ENCODE measurements around the gene ATP6V0D1. TPM values are rescaled to one million over a fixed set of nuclear protein-coding genes. Genes with fewer than 3 reads are reported as not detected.

The ATP6V0D1 gene
- total RNA-seq, 3 donors from 2014 or later: 152 to 253 (median 228) TPM

DNA sequence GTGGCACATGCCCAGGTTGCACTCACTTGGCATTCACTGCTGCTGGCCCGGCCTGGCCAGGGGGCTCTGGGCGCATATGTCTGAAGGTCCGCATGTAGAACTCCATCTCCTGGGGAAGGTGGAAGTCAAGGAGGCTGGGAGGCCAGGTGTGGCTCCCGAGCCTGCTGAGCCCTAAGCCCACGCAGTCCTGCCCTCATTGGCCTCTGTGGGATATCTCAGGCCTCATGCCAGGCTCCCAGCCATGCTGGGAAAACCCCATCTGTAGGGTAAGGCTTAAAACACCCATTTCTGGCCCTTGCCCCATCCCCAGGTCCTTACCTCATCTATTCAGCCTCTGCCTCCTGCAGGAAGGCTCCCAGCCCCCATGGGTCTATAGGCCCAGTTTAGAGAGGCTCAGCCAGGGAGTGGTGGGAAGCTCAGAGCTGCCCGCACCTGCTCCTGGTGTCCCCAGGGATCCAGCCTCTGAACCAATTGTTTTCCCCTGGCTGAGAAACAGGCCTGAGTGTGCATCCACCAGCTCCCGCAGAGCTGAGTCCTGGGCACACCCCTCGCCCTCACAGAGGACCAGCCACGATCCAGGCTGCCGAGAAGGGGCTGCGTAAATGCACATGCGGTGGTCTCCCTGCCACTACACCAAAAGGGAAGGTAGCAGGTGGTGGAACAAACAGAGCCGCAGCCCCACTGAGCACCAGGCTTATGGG, 85.3 kb downstream of the ATP6V0D1 start:
- Histone ChIP-seq H3K4me3 (no peak overlapping the region), H3K36me3 (ENCODE audit: low read depth) (no peaks in the 10 kb centered on the region), H3K4me1 (ENCODE audit: low read depth) (peaks cover 40% of the 10 kb centered on the region), H3K9me3 (no peaks in the 10 kb centered on the region)
- peak in 1 of 3 donors; percentile 51 for DNase-seq
- intact Hi-C loops (cut with DNase I, micrococcal nuclease): no loop called here
- TF ChIP-seq, protein P1, sequence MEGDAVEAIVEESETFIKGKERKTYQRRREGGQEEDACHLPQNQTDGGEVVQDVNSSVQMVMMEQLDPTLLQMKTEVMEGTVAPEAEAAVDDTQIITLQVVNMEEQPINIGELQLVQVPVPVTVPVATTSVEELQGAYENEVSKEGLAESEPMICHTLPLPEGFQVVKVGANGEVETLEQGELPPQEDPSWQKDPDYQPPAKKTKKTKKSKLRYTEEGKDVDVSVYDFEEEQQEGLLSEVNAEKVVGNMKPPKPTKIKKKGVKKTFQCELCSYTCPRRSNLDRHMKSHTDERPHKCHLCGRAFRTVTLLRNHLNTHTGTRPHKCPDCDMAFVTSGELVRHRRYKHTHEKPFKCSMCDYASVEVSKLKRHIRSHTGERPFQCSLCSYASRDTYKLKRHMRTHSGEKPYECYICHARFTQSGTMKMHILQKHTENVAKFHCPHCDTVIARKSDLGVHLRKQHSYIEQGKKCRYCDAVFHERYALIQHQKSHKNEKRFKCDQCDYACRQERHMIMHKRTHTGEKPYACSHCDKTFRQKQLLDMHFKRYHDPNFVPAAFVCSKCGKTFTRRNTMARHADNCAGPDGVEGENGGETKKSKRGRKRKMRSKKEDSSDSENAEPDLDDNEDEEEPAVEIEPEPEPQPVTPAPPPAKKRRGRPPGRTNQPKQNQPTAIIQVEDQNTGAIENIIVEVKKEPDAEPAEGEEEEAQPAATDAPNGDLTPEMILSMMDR (IDR thresholded peaks at IDR 0.05): no peak
- peak; percentile 10 for ATAC-seq

DNA sequence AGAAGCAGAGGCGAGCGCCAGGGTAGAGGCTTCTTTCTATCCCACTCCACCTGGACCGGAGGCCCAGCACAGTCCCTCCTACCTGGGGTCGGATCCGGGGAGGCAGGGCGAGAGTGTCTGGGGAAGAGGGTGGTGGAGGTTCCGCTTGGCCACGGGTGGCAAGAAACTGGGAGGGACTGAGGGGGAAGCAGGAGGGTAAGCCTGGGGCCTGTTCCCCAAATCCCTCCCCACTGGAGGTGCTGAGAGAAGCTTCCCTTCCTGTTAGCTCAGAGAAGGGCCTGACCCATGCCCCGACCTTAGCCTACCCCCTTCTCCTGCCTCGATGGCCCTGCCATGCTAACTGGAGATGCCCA, 85.9 kb downstream of the ATP6V0D1 start:
- DNase-seq: peak in 1 of 3 donors; percentile 42
- TF ChIP-seq, protein P1 (IDR thresholded peaks at IDR 0.05): no peak
- H3K36me3 ChIP-seq (ENCODE audit: low read depth): no peaks in the 10 kb centered on the region
- ATAC-seq: no peak
- intact Hi-C loops (cut with DNase I, micrococcal nuclease): no loop called here
- H3K9me3 ChIP-seq: no peaks in the 10 kb centered on the region
- H3K4me3 ChIP-seq: no peak overlapping the region
- H3K4me1 ChIP-seq (ENCODE audit: low read depth): peaks cover 40% of the 10 kb centered on the region

DNA sequence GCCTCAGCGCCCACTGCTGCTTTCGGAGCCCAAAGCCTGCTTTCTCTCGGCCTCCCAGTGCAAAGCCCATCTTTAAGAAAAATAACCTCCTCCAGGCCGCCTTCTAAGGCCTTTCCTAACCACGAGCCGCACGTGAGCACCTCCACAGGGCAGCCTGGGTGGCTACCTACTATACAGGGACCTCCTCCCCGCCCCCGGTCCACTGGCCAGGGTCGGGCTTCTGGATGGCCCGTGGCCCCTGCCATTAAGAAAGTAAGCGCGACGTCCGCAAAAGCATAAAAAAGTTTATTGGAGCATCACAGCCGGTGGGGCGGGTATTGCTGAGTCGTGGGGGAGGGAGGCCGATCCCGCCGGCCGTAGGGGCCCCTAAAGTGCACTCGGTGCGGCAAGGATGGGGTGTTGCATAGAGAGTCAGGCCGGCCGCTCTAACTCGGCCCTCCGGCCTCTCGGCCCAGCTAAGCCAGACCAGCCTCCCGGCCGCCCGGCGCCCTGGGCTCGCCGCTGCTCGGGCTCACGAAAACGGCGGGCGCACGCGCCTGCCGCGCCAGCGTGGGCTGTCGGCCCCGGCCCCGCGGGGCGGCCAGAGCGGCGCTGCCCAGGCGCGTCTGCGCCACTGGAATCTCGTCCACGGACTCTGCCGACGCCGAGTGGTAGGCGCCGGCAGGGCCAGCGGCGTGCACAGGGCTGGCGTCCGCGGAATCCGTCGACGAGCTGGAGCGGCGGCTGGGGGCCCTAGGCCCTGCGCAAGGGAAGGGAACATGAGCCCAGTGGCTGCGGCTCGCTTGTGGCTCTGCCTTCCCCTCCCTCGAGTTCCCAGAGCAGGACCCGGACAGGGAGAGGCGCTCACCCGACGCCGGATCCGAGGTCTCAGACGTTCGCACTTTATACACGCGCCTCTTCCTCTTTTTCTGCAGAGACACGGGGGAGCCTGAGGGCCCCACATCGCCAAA, 86.5 kb downstream of the ATP6V0D1 start:
- no peaks in the 10 kb centered on the region for H3K9me3 ChIP-seq
- peak in 1 of 3 donors; percentile 46 for DNase-seq
- ATAC-seq: no peak
- peaks cover 40% of the 10 kb centered on the region for H3K4me1 ChIP-seq (ENCODE audit: low read depth)
- intact Hi-C loops (cut with DNase I, micrococcal nuclease): no loop called here
- TF ChIP-seq, protein P1 (IDR thresholded peaks at IDR 0.05): no peak
- H3K36me3 ChIP-seq (ENCODE audit: low read depth): no peaks in the 10 kb centered on the region
- H3K4me3 ChIP-seq: no peak overlapping the region

DNA sequence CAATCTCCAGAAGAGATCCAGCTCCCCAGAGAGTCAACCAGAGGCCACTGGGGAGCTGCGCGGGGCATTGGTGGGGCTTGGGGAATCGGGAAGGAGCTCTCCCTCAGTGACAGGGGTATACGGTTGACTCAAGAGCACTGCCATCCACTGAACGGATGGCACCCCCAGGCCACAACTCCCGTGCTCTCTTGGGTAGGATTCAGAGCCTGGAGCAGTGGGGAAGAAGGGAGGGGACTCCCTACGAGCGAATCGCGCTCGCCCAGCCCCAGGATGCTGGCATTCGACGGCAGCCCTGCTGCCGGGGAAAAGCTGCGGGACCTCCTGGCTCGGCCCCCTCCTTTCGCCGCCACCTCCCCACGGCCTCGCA, 87.2 kb downstream of the ATP6V0D1 start:
- intact Hi-C loops (cut with DNase I, micrococcal nuclease): no loop called here
- ATAC-seq (no peak), DNase-seq (peak in 1 of 3 donors; percentile 39)
- H3K36me3 ChIP-seq (ENCODE audit: low read depth): no peaks in the 10 kb centered on the region
- TF ChIP-seq, protein P1 (IDR thresholded peaks at IDR 0.05): no peak
- H3K4me1 ChIP-seq (ENCODE audit: low read depth): peaks cover 38% of the 10 kb centered on the region
- H3K4me3 ChIP-seq: no peak overlapping the region
- no peaks in the 10 kb centered on the region for H3K9me3 ChIP-seq

DNA sequence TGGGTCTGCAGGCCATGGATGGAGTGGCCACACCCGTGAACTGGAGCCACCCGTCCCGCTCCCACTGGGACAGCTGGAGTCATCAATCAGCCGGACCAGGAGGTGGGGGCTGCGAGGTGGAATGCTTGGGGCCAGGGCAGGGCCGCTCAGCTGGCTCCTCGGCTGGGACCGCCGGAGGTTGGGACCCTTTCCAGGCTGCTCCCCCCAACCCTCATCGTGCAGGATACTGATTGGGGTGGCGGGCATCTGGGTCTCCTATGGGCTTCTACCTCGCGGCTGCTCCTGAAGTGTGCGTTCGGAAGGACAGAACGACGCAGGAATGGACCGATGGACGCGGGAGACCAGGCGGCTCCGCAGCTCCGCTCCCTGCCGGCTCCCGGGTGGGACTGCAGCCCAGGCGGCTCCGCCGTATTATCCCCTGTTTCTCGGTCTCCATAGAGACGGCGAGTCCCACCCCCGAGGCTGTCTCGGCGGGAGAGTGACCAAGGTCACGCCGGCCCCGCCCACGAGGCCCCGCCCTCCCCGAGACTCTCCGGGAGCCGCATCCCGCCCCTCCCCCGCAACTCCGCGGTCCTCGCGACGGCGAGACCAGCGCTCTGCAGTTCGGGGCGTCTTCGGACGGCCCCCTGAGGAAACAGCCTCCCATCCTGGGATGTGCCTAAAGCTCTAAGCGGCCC, 87.7 kb downstream of the ATP6V0D1 start, which contains the start of gene TPPP3:
TSS of gene TPPP3 (minus strand) at position 388 of the 677 bp plus-strand sequence. CDS start 2,387 bp downstream, outside the sequence.
- peak; percentile 90 to 92 (median 90) for DNase-seq
- intact Hi-C loops (cut with DNase I, micrococcal nuclease): no loop called here
- peak; percentile 76 for ATAC-seq
- TF ChIP-seq, protein P1 (IDR thresholded peaks at IDR 0.05): peak; percentile 77
- Histone ChIP-seq H3K36me3 (ENCODE audit: low read depth) (no peaks in the 10 kb centered on the region), H3K9me3 (no peaks in the 10 kb centered on the region), H3K4me1 (ENCODE audit: low read depth) (peaks cover 38% of the 10 kb centered on the region), H3K4me3 (no peak within 1 kb of the TSS)

All from mucosa of descending colon (tissue), 3 donors.